GM20431 (cell line): Measurements from ENCODE around the gene MAP1LC3B.

Source experiments
- in situ Hi-C: fragments of 300-500 bp; cut with MseI, MboI; formaldehyde crosslinking; loops from one replicate; pipeline ENCODE4 v1.15.0; 2020; ENCODE audit warnings: low sequenced_read_pairs; ENCODE audit not compliant: unreplicated experiment

Gene MAP1LC3B

DNA sequence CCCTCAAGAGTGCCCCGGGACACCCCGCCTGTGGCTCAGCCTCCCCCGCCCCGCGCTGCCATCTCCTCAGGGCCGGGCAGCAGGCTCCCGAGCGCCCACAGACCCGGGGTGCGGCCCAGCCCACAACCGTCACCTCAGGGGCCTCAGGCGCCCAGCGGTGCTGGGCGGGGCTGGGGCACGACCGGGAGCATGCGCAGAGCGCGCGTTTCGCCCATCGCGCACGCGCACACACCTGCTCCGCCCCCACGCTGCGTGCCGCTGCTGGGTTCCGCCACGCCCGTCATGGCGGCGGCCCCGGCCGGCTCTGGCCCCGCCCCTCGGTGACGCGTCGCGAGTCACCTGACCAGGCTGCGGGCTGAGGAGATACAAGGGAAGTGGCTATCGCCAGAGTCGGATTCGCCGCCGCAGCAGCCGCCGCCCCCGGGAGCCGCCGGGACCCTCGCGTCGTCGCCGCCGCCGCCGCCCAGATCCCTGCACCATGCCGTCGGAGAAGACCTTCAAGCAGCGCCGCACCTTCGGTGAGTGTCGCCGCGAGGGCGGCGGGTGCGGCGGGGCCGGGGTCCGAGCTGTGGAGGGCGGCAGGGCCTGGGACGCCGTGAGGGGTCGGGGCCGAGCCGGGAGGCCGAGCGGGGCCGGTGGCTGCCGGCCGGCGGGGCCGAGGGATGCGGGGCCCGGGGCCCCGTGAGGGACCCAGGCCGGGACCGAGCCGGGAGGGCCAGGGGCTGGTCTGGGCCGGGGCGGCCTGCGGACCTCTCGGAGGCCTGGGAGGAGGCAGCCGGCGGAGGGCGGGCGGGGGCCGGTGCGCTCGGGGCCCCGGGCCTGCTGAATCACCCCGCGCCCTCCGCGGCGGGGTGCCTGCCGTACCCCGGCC, at the start of gene MAP1LC3B:
Gene MAP1LC3B (plus strand): TSS at position 387 of the 871 bp plus-strand sequence. CDS start 92 bp downstream, at position 479.
- in situ Hi-C loops = no loop called here

DNA sequence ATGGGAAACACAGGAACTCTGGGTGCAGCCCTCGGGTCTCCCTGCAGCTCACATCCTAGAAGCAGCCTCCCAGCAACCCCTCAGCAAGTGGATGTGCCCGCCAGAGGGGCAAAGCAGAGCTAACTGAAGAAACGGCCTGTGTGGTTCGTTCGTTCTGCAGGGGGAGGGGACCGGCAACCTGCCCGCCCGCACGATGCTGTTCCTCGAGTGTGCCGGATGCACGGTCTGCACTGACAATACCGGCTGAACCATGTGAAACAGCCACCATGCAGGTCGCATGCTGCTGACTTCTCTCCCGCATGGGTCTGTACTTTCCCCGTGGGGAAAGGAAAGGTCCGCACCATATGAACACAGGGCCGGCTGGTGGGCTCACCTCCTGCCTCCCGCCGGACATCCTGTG, 49.6 kb upstream of the MAP1LC3B start:
- in situ Hi-C loops = no loop called here

GRCh38 chr16:87342978-87343752, 49.0 kb upstream of the MAP1LC3B start:
- in situ Hi-C loops = no loop called here

DNA sequence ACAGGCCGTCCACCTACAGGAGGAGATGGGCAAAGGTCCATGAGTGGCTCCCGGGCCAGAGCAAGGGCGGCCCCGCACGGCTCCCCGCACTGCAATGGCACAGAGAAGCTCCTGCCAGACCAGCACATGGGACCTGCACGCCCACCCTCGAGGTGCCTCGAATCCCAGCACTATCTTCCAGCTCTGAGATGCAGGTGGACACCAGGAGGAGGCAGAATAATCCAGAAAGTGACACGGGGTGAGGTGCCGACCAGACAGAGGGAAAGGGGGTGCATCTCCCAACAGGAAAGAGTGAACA, 48.4 kb upstream of the MAP1LC3B start:
- in situ Hi-C loops = no loop called here

GRCh38 chr16:87344165-87344930, 47.8 kb upstream of the MAP1LC3B start:
- in situ Hi-C loops = no loop called here

DNA sequence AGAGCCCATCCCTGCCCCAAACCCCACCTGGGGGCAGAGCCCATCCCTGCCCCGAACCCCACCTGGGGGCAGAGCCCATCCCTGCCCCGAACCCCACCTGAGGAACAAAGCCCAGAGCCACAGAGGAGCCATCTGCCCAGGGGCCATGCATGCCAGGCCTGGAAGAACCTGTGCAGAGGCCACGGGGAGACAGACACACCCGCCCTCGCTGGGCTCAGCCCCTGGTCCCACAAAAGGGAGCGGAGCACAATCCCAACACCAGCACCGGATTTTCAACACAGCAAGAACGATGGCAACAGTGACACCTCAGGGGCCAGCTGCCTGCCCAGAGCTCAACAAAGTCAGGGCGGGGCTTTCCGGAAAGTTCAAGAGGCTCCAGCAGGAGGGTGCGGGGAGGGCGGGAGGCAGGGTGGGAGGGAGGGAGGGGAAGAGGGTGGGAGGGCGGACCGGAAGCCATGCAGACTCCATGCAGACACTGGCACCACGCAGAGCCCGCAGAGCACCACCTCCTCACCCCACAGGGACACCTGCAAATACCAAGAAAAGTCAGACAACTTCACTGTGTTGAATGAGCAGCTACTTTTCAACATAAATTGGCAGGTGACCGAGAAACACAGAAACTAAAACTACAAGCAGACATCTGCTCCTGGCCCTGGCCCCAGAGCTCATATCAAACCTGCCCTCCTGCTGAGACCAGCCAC, 47.1 kb upstream of the MAP1LC3B start:
- in situ Hi-C loops = no loop called here

DNA sequence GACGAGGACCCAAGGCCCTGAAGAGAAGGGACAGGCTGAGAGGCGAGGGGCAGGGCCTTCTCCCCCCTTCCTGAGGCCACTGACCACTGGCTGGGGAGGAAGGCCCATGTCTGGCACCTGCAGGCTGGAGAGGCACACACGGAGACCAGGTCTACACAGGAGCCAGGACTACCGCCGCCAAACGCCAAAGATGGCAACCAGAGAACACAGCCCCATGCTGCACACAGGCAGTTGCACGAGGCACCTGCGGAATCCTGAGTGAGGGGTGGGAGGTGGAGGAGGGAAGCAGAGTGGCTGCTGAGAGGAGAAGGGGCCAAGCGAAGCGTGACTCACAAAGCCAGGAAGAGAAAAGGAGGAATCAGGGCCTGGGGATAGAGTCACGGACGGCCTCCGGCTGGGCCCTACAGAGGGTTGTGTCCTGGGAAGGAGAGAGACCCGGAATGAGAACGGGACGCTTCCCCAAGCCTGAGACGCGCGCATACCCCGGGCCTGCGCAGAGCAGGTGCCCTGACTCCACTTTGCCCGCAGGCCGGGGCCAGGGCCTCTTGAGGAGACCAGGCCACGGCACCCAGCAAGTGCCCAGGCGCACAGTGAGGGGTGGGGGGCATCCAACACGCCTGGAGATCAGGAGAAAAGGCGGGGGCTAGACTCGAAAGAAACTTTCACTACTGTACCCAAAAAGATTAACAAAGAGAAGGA, 46.3 kb upstream of the MAP1LC3B start:
- in situ Hi-C loops = no loop called here

DNA sequence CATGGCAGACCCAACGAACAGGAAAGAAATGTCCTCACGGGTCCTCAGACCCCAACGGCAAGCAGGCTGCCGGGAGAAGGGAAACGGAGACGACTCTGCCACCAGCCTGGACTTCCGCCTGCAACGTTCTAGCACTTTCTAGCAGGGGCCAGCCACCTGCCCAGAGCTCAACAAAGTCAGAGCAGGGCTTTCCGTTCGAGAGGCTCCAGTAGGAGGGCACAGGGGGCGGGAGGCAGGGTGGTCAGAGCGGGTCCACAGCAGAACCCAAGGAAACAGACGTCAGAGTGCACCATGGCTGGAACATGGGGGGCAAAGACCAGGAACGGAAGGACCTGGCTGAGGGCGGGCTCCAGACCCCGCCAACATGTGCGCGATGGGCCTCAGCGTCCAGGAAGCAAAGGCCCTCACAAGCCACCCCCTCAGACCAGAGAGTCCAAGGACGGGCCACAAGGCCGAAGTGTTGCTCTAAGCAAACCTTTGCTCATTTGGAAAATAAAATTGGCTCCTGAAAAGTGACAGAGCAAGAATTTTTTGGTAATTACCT, 45.5 kb upstream of the MAP1LC3B start:
- in situ Hi-C loops = no loop called here

DNA sequence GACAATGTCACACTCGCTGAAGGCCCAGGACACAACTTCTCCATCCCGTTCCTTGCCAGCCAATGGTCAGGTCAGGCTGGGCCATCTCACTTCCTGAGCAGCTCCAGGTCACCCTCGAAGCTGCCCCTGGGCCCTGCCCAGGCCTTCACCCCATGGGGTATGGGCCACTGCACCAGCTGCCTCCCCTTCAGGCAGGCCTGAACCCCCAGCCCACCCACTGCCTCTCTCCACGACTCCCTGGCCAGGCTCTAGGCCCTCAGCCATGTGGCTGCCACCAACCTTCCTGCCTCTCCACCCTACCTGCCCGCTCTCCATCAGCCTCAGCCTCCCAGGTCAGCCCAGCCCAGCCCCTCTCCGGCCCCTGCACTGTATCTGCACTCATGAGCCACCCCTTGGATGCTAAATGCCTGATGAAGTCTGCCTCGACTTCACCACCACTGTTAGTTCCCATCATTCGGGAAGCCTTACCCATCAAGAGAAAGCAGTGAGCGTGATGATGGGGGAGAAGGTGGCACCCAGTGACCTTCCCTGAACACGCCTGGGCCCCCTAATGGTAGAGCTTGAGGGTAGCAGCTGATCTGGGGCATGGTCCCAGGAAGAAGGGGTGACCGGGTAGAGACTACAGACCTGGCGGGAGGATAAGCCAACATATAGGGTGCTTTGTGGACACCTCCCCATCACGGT, 44.1 kb upstream of the MAP1LC3B start:
- in situ Hi-C loops = no loop called here

DNA sequence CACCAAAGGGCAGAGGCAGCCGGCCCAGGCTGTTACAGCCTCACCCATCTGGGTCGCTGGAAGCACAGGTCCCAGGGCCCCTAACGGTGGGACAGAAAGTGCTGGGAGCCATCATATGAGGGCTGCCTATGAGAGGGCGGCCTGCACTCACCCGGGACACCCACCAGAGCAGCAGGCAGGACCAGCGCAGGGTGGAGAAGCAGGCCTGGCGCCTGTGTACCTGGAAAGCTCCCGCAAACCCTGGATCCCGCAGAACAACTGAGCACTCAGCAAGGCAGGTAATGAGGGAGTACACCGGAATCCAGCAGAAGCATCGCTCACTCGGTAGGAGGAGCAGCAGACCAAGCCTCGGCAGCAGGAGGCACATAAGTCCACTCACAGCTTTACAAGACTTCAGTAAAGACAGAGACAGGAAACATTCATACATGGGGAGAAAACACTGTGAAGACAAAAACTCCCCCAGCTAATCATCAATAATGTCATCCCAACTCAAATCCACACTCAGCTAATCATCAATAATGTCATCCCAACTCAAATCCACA, 43.4 kb upstream of the MAP1LC3B start:
- in situ Hi-C loops = no loop called here

- in situ Hi-C loops = no loop called here
These were observed 42.1 kb upstream of the MAP1LC3B start for GRCh38 chr16:87350031-87350430.

DNA sequence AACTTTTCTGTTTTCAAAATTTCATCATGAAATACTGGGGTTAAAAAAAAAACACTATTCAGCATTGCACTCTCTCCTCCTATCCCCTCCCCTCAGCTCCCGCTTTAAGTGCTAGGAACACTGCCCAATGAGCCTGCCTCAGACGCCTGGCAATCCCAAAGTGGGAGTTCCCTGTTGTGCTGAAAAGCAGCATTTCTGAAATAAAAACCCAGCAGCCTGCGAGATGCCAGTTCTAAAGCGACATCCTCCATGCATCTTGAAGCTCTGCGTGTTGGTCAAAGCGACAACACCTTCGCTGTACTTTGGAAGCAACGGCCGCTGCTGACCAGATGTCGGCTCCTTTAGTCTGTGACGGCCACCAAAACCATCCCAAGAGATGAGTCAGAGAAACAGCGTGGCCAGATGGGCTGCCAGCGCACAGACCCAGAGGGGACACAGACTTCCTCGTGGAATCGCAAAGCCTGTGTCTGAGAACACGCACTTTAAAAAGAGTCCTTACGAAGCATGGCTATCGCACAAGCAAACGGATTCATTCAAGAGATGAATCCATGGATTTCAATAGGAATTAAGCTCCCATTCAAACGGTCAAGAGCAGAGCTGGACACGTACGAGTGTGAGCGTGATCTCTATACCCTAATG, 41.3 kb upstream of the MAP1LC3B start:
- in situ Hi-C loops = no loop called here

GRCh38 chr16:87351320-87351698, 40.8 kb upstream of the MAP1LC3B start:
- in situ Hi-C loops = no loop called here

DNA sequence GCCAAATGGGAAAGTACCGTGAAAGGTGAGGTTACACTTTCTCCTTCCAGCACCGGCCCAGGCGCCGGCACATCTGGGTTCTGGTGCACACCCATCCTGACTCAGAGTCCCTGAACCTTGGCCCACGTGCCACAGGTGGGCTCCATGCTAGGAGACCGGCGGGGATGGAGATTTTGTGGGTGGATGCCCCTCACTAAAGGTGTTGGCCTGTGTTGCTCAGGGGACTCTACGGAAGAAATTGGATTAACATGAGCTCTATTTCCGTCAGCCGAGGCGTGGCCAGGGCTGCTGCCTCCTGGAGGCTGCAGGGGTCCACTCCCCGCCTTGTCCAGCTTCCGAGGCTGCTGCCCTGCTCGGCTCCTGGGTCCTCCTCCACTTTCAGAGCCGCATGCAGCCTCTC, 39.3 kb upstream of the MAP1LC3B start:
- in situ Hi-C loops = no loop called here

DNA sequence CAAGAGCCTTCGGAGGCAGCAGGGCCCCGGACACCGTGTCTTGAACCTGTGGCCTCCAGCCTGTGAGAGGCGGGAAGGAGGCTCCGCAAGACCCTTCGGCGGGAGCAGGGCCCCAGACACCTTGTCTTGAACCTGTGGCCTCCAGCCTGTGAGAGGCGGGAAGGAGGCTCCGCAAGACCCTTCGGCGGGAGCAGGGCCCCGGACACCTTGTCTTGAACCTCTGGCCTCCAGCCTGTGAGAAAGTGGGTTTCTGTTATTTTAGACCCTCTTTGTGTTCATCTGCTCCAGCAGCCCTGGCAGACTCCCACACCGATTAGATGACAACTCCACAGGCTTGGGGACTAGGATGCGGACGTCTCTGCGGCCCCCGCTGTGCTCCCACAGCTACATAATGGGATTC, 38.5 kb upstream of the MAP1LC3B start:
- in situ Hi-C loops = no loop called here

GRCh38 chr16:87356491-87356853, 35.7 kb upstream of the MAP1LC3B start:
- in situ Hi-C loops = no loop called here

- in situ Hi-C loops = no loop called here
These were observed 33.9 kb upstream of the MAP1LC3B start for GRCh38 chr16:87358250-87358649.

DNA sequence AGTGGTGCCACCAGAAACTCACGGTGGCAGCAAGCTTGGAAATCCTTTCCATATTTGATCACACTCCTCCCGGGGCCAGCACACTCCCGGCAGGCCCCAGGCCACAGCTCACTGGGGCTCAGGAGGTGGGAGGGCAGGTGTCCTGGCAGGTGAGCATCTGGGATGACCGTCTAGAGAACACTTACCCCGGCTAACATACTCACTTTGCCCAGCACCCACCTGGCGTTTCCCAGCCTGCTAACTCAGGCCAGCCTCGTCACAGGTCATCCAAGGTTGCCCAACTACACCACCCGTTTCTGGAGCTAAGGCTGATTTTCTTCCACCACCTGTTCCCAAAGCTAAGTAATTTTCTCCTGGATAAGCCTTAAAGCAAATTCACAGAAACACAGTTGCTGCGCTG, 33.4 kb upstream of the MAP1LC3B start:
- in situ Hi-C loops = no loop called here
